Activated CD4-positive, alpha-beta T cell treated with anti-CD3 and anti-CD28 coated beads for 4 hours (primary cell): ENCODE data around the gene SLITRK4.

Source experiments
- DNase-seq, 2 donors: peaks; one replicate each; pipeline ENCODE4 v3.0.0-alpha.2; 2020

The SLITRK4 gene

GRCh38 chrX:143635915-143636314, at the start of gene SLITRK4:
Gene SLITRK4, minus strand, starts transcription at chrX:143636101. Its CDS starts 4,993 bp downstream, at chrX:143631108.
- DNase-seq, result no peak

- DNase-seq, result no peak
These were observed 47.6 kb upstream of the SLITRK4 start for GRCh38 chrX:143683486-143683885.

GRCh38 chrX:143674926-143675325, 39.0 kb upstream of the SLITRK4 start:
- DNase-seq, result no peak

GRCh38 chrX:143669395-143669794, 33.5 kb upstream of the SLITRK4 start:
- DNase-seq, result no peak

GRCh38 chrX:143664302-143664701, 28.4 kb upstream of the SLITRK4 start:
- no peak for DNase-seq

GRCh38 chrX:143663755-143664154, 27.9 kb upstream of the SLITRK4 start:
- no peak for DNase-seq

- DNase-seq, result no peak
These were observed 25.4 kb upstream of the SLITRK4 start for GRCh38 chrX:143661286-143661685.

- DNase-seq, result no peak
These were observed 12.8 kb upstream of the SLITRK4 start for GRCh38 chrX:143648705-143649104.

- no peak for DNase-seq
These were observed 6.5 kb upstream of the SLITRK4 start for GRCh38 chrX:143642426-143642825.

- DNase-seq, result no peak
These were observed 930 bp upstream of the SLITRK4 start for GRCh38 chrX:143636831-143637230.

GRCh38 chrX:143634663-143635455, 1.0 kb downstream of the SLITRK4 start:
- DNase-seq, result no peak

GRCh38 chrX:143634309-143634662, 1.6 kb downstream of the SLITRK4 start:
- DNase-seq, result no peak

GRCh38 chrX:143633461-143634308, 2.2 kb downstream of the SLITRK4 start:
- no peak for DNase-seq

GRCh38 chrX:143632625-143633410, 3.1 kb downstream of the SLITRK4 start:
- DNase-seq, result no peak

GRCh38 chrX:143623657-143624056, 12.2 kb downstream of the SLITRK4 start:
- no peak for DNase-seq

- no peak for DNase-seq
These were observed 14.6 kb downstream of the SLITRK4 start for GRCh38 chrX:143621276-143621675.

- DNase-seq, result no peak
These were observed 20.1 kb downstream of the SLITRK4 start for GRCh38 chrX:143615851-143616250.

GRCh38 chrX:143601809-143602208, 34.1 kb downstream of the SLITRK4 start:
- no peak for DNase-seq

- DNase-seq, result no peak
These were observed 54.7 kb downstream of the SLITRK4 start for GRCh38 chrX:143581240-143581639.

GRCh38 chrX:143580266-143580665, 55.6 kb downstream of the SLITRK4 start:
- DNase-seq, result no peak
